Trophoblast cell (in vitro differentiated cells and primary cell): Measurements from ENCODE around the gene MYCBPAP.

Experiments used
- DNase-seq, 2 donors: peaks; one replicate each; pipeline ENCODE4 v3.0.0-alpha.2; 2016
- H2AFZ ChIP-seq: 2 replicates; pipeline ENCODE4 v1.6.1; 2013; ENCODE audit warnings: low read length, moderate library complexity, mild to moderate bottlenecking; ENCODE audit not compliant: insufficient read depth, poor library complexity
- H2AK5ac ChIP-seq: 2 replicates; pipeline ENCODE4 v1.6.1; 2013; ENCODE audit warnings: mild to moderate bottlenecking, low read length
- H2BK120ac ChIP-seq: 2 replicates; pipeline ENCODE4 v1.6.1; 2013; ENCODE audit warnings: low read length, mild to moderate bottlenecking, moderate library complexity; ENCODE audit not compliant: insufficient read depth, poor library complexity
- H2BK12ac ChIP-seq: 2 replicates; pipeline ENCODE4 v1.6.1; 2013; ENCODE audit warnings: mild to moderate bottlenecking, low read length, moderate library complexity
- H2BK5ac ChIP-seq: 2 replicates; pipeline ENCODE4 v1.6.1; 2013; ENCODE audit warnings: low read length, low read depth, moderate library complexity, mild to moderate bottlenecking; ENCODE audit not compliant: poor library complexity
- H3K14ac ChIP-seq: 2 replicates; pipeline ENCODE4 v1.6.1; 2013; ENCODE audit warnings: mild to moderate bottlenecking, low read length
- H3K18ac ChIP-seq: 2 replicates; pipeline ENCODE4 v1.6.1; 2013; ENCODE audit warnings: mild to moderate bottlenecking, low read length
- H3K23ac ChIP-seq: 2 replicates; pipeline ENCODE4 v1.6.1; 2013; ENCODE audit warnings: low read length
- H3K27ac ChIP-seq: 2 replicates; pipeline ENCODE4 v1.5.1; 2013; ENCODE audit warnings: low read depth, mild to moderate bottlenecking, inconsistent platforms, low read length, moderate library complexity
- H3K27me3 ChIP-seq: 2 replicates; pipeline ENCODE4 v1.6.1; 2013; ENCODE audit warnings: inconsistent platforms, mild to moderate bottlenecking, low read length, moderate library complexity; ENCODE audit not compliant: insufficient read depth
- H3K36me3 ChIP-seq, 2 experiments: 1 replicate in 1 of 2; 2 replicates in 1 of 2; pipeline ENCODE4 v1.6.1; 2013; ENCODE audit warnings: low read length in 2 of 2, mild to moderate bottlenecking in 2 of 2, moderate library complexity in 1 of 2; ENCODE audit not compliant: insufficient read depth in 2 of 2, control insufficient read depth in 1 of 2
- H3K4ac ChIP-seq: 2 replicates; pipeline ENCODE4 v1.6.1; 2013; ENCODE audit warnings: low read depth, mild to moderate bottlenecking, low read length, moderate library complexity
- H3K4me1 ChIP-seq, 2 experiments: 1 replicate in 1 of 2; 2 replicates in 1 of 2; pipeline ENCODE4 v1.6.1; 2013; ENCODE audit warnings: low read length in 2 of 2, mild to moderate bottlenecking in 2 of 2, moderate library complexity in 1 of 2; ENCODE audit not compliant: insufficient read depth in 2 of 2, control insufficient read depth in 1 of 2
- H3K4me2 ChIP-seq: 2 replicates; pipeline ENCODE4 v1.6.1; 2013; ENCODE audit warnings: inconsistent platforms, mild to moderate bottlenecking, low read length, moderate library complexity
- H3K4me3 ChIP-seq: 2 replicates; pipeline ENCODE4 v1.5.1; 2013; ENCODE audit warnings: mild to moderate bottlenecking, low read depth, low read length, inconsistent platforms
- H3K79me1 ChIP-seq: one replicate; pipeline ENCODE4 v1.6.1; 2013; ENCODE audit warnings: low read length
- H3K79me2 ChIP-seq: 2 replicates; pipeline ENCODE4 v1.6.1; 2013; ENCODE audit warnings: low read length, mild to moderate bottlenecking; ENCODE audit not compliant: control insufficient read depth, insufficient read depth, poor library complexity
- H3K9ac ChIP-seq: 2 replicates; pipeline ENCODE4 v1.6.1; 2013; ENCODE audit warnings: mild to moderate bottlenecking, low read length
- H3K9me3 ChIP-seq: 2 replicates; pipeline ENCODE4 v1.6.1; 2013; ENCODE audit warnings: low read depth, mild to moderate bottlenecking, control low read depth, inconsistent platforms, low read length; ENCODE audit not compliant: insufficient read depth
- H4K12ac ChIP-seq: 2 replicates; pipeline ENCODE4 v1.6.1; 2013; ENCODE audit warnings: low read depth, mild to moderate bottlenecking, low read length, moderate library complexity
- H4K8ac ChIP-seq: 2 replicates; pipeline ENCODE4 v1.6.1; 2013; ENCODE audit warnings: low read depth, mild to moderate bottlenecking, low read length, moderate library complexity
- H4K91ac ChIP-seq: one replicate; pipeline ENCODE4 v1.6.1; 2013; ENCODE audit warnings: low read depth, mild to moderate bottlenecking, low read length, moderate library complexity
- WGBS: extraction: QIAGEN DNeasy Blood & Tissue Kit; methylation state at CpG from one replicate; pipeline ENCODE4 v1.1.7; 2013; ENCODE audit warnings: missing lambda C conversion rate; ENCODE audit not compliant: insufficient read length, insufficient coverage; ENCODE audit errors: extremely low coverage; 5-methylcytosine and 5-hydroxymethylcytosine counted together

The MYCBPAP gene

GRCh38 chr17:50564916-50565315, 56.7 kb downstream of the MYCBPAP start:
- H2BK5ac ChIP-seq: no peak overlapping the region

GRCh38 chr17:50565402-50566350, 57.4 kb downstream of the MYCBPAP start:
- Histone ChIP-seq H3K14ac (no peak overlapping the region), H3K4me2 (no peak overlapping the region), H3K36me3 (no peaks in the 10 kb centered on the region), H3K27me3 (peaks cover 44% of the 10 kb centered on the region), H4K12ac (no peak overlapping the region), H3K4ac (no peak overlapping the region), H2BK12ac (no peak overlapping the region), H3K4me1 (peaks cover 3 to 7% of the 10 kb centered on the region in 2 experiments), H3K79me1 (no peaks in the 10 kb centered on the region), H3K18ac (no peak overlapping the region), H3K79me2 (no peaks in the 10 kb centered on the region), H3K9ac (no peak overlapping the region), H3K23ac (no peak overlapping the region), H2BK120ac (no peak overlapping the region), H3K27ac (no peak overlapping the region), H2BK5ac (no peak overlapping the region), H4K8ac (no peak overlapping the region), H2AFZ (no peak overlapping the region), H4K91ac (no peak overlapping the region), H2AK5ac (no peak overlapping the region), H3K9me3 (peaks cover 2% of the 10 kb centered on the region), H3K4me3 (no peak overlapping the region)
- no CpG with 5 or more reads among the region's 10 CpGs for WGBS
- DNase-seq: no peak

More at GRCh38 chr17:50564916-50565315, 56.7 kb downstream of the MYCBPAP start:
- Histone ChIP-seq H3K9me3 (peaks cover 2% of the 10 kb centered on the region), H3K27me3 (peaks cover 50% of the 10 kb centered on the region), H4K8ac (no peak overlapping the region), H3K23ac (no peak overlapping the region), H3K4me2 (no peak overlapping the region), H3K4ac (no peak overlapping the region), H2AK5ac (no peak overlapping the region), H3K36me3 (no peaks in the 10 kb centered on the region), H4K91ac (no peak overlapping the region), H4K12ac (no peak overlapping the region), H3K79me1 (no peaks in the 10 kb centered on the region), H3K4me1 (peaks cover 5 to 10% of the 10 kb centered on the region in 2 experiments), H3K14ac (no peak overlapping the region), H3K27ac (no peak overlapping the region), H2AFZ (no peak overlapping the region), H2BK120ac (no peak overlapping the region), H3K79me2 (no peaks in the 10 kb centered on the region), H3K18ac (no peak overlapping the region), H3K4me3 (no peak overlapping the region), H2BK12ac (no peak overlapping the region), H3K9ac (no peak overlapping the region)
- DNase-seq: peak; percentile 22 to 73
- WGBS: no CpG with 5 or more reads among the region's 19 CpGs

GRCh38 chr17:50566886-50567285, 58.6 kb downstream of the MYCBPAP start:
- Histone ChIP-seq H3K4me3 (no peak overlapping the region), H3K27me3 (peaks cover 33% of the 10 kb centered on the region), H3K9ac (no peak overlapping the region), H4K8ac (no peak overlapping the region), H3K4me1 (peaks cover 3% of the 10 kb centered on the region in 2 experiments), H3K4me2 (no peak overlapping the region), H2AK5ac (no peak overlapping the region), H2BK5ac (no peak overlapping the region), H4K91ac (no peak overlapping the region), H3K79me2 (no peaks in the 10 kb centered on the region), H4K12ac (no peak overlapping the region), H3K9me3 (peaks cover 1% of the 10 kb centered on the region), H2BK12ac (no peak overlapping the region), H2BK120ac (no peak overlapping the region), H2AFZ (no peak overlapping the region), H3K4ac (no peak overlapping the region), H3K27ac (no peak overlapping the region), H3K36me3 (no peaks in the 10 kb centered on the region), H3K23ac (no peak overlapping the region), H3K14ac (no peak overlapping the region), H3K18ac (no peak overlapping the region), H3K79me1 (no peaks in the 10 kb centered on the region)
- no peak for DNase-seq
- no CpG with 5 or more reads among the region's 2 CpGs for WGBS

GRCh38 chr17:50568659-50569058, 60.4 kb downstream of the MYCBPAP start:
- Histone ChIP-seq H3K23ac (no peak overlapping the region), H3K79me1 (no peaks in the 10 kb centered on the region), H2BK120ac (no peak overlapping the region), H4K91ac (no peak overlapping the region), H3K27me3 (peaks cover 16% of the 10 kb centered on the region), H3K79me2 (no peaks in the 10 kb centered on the region), H3K4me3 (no peak overlapping the region), H2BK12ac (no peak overlapping the region), H3K4me1 (peaks cover 3% of the 10 kb centered on the region in 2 experiments), H2AFZ (no peak overlapping the region), H2BK5ac (no peak overlapping the region), H3K14ac (no peak overlapping the region), H4K8ac (no peak overlapping the region), H4K12ac (no peak overlapping the region), H3K4ac (no peak overlapping the region), H3K9ac (no peak overlapping the region), H3K36me3 (no peaks in the 10 kb centered on the region), H3K4me2 (no peak overlapping the region), H3K27ac (no peak overlapping the region), H2AK5ac (no peak overlapping the region), H3K18ac (no peak overlapping the region), H3K9me3 (peaks cover 3% of the 10 kb centered on the region)
- WGBS: no CpG with 5 or more reads among the region's 12 CpGs
- no peak for DNase-seq
